Liver (tissue), 4 donors: ENCODE results near the gene TMEM50B. TPM values are rescaled to one million over a fixed set of nuclear protein-coding genes. Genes with fewer than 3 reads are reported as not detected.

ENCODE experiments used
- polyA plus RNA-seq, 2 donors: library from polyadenylated mRNA; stranded (reverse) in 1 of 2; unstranded in 1 of 2; fragments of 200-250 nt in 1 of 2; fragments of >200 nt in 1 of 2; fragmentation: Nextera tagmentation in 1 of 2; extraction: Ambion mirVana in 1 of 2; gene quantifications; one replicate each; pipeline versions ENCODE4 v1.2.1 to v1.2.3, GENCODE V29; 2013 to 2015
- total RNA-seq, 2 donors: library from RNA; depleted of rRNA; stranded (reverse); fragments of >200 nt; gene quantifications; one replicate each; pipeline ENCODE4 v1.2.3, GENCODE V29; 2014
- donor health status: healthy.
- donor health status: healthy.
- donor health status: healthy.

TMEM50B gene
- total and polyA plus RNA-seq, 4 donors, result 11.8 to 31.8 (median 29.9) TPM

Other genes starting within 250 kb of the TMEM50B start
- 10 to 100 TPM; 19.2 to 22.1 TPM for gene IL10RB, start 213.6 kb downstream of the TMEM50B start, total RNA-seq
- 10 to 100 TPM; 16.1 to 18.5 TPM for gene IL10RB, start 213.6 kb downstream of the TMEM50B start, polyA plus RNA-seq
- 10 to 100 TPM; 31.1 to 39.5 TPM for gene IFNAR1, start 155.0 kb downstream of the TMEM50B start, total RNA-seq
- gene IFNAR1, start 155.0 kb downstream of the TMEM50B start, polyA plus RNA-seq, result 10 to 100 TPM; 52.8 to 54.3 TPM
- 10 to 100 TPM; 23.2 to 24.3 TPM for gene IFNGR2, start 76.6 kb downstream of the TMEM50B start, total RNA-seq
- 10 to 100 TPM; 23.0 to 23.7 TPM for gene IFNGR2, start 76.6 kb downstream of the TMEM50B start, polyA plus RNA-seq
- gene DNAJC28, start 11.7 kb upstream of the TMEM50B start, total RNA-seq, result 1 to 10 TPM; 2.6 to 3.2 TPM
- 1 to 10 TPM in 1 of 2 donors, under 1 TPM in 1; 0.83 to 2.9 TPM for gene DNAJC28, start 11.7 kb upstream of the TMEM50B start, polyA plus RNA-seq
- gene GART, start 62.1 kb upstream of the TMEM50B start, total RNA-seq, result 10 to 100 TPM; 44.7 to 76.8 TPM
- gene GART, start 62.1 kb upstream of the TMEM50B start, polyA plus RNA-seq, result 10 to 100 TPM; 15.7 to 19.2 TPM
- gene SON, start 63.1 kb upstream of the TMEM50B start, total RNA-seq, result 100 to 1,000 TPM; 128 to 186 TPM
- gene SON, start 63.1 kb upstream of the TMEM50B start, polyA plus RNA-seq, result 100 to 1,000 TPM in 1 of 2 donors, 10 to 100 TPM in 1; 42.7 to 264 TPM
- gene DONSON, start 108.7 kb upstream of the TMEM50B start, total RNA-seq, result 10 to 100 TPM in 1 of 2 donors, 1 to 10 TPM in 1; 9.9 to 22.6 TPM
- gene DONSON, start 108.7 kb upstream of the TMEM50B start, polyA plus RNA-seq, result 1 to 10 TPM; 4.8 to 6.8 TPM
- gene CRYZL1, start 161.8 kb upstream of the TMEM50B start, total RNA-seq, result 10 to 100 TPM in 1 of 2 donors, 1 to 10 TPM in 1; 8.3 to 14.7 TPM
- gene CRYZL1, start 161.8 kb upstream of the TMEM50B start, polyA plus RNA-seq, result 10 to 100 TPM in 1 of 2 donors, 1 to 10 TPM in 1; 6.8 to 18.1 TPM
- 100 to 1,000 TPM in 1 of 2 donors, 10 to 100 TPM in 1; 52.0 to 112 TPM for gene ITSN1, start 162.5 kb upstream of the TMEM50B start, total RNA-seq
- 10 to 100 TPM; 20.3 to 28.3 TPM for gene ITSN1, start 162.5 kb upstream of the TMEM50B start, polyA plus RNA-seq